Skin of body (tissue), 2 donors: ENCODE results near the gene BLM. TPM values are rescaled to one million over a fixed set of nuclear protein-coding genes. Genes with fewer than 3 reads are reported as not detected.
"Not testable (repeated sequence)": the region's sequence is repeated elsewhere in the genome, so short reads cannot be mapped to it uniquely, and the experiment has no call there.

ENCODE experiments used
- DNase-seq: peaks from one replicate; lab custom pipeline; 2025; lab: John Stamatoyannopoulos, UW
- total RNA-seq: library from RNA; depleted of rRNA; stranded (reverse); fragments of >200 nt; gene quantifications from one replicate; pipeline ENCODE4 v1.2.3, GENCODE V29; 2014

Gene BLM
- total RNA-seq: 6.3 TPM

- DNase-seq: peak; percentile 98
These were observed at the start of gene BLM for GRCh38 chr15:90716976-90717821. TSS of gene BLM (plus strand) at chr15:90717346. CDS start at chr15:90747393, 30,047 bp downstream.

- DNase-seq: not testable (repeated sequence)
These were observed 49.3 kb upstream of the BLM start for GRCh38 chr15:90667755-90668345.

GRCh38 chr15:90670631-90671030 lies 46.5 kb upstream of the BLM start:
- DNase-seq: not testable (repeated sequence)

- no peak for DNase-seq
These were observed 45.9 kb upstream of the BLM start for GRCh38 chr15:90671216-90671615.

DNA sequence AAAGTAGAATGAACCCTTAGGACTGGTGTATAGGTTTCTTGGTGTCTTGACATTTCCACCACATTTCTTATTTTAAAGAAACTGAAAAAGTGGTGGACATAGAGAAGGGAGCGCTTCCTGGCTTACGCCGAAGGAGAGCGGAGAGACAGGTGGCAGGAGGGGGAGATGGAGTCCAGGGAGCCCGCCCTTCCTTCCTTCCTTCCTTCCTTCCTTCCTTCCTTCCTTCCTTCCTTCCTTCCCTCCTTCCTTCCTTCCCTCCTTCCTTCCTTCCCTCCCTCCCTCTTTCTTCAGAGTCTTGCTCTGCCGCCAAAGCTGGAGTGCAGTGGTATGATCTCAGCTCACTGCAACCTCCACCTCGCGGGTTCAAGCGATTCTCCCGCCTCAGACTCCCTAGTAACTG lies 43.8 kb upstream of the BLM start:
- DNase-seq: not testable (repeated sequence)

DNA sequence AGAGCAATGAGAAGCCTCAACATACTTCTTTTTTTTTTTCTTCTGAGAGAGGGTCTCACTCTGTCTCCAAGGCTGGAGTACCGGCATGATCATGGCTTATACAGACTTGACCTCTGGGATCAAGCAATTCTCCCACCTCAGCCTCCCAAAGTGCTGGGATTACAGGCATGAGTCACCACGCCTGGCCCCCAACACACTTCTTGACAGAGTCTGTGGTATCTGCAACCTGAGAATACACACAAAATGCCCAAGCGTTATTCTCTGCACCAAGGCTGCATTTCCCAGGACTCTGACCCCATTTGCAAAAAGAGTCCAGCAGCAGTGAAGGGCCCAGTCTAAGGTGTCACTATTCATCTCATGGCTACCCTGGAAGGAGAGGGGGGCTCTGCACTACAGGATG lies 42.7 kb upstream of the BLM start:
- no peak for DNase-seq

- DNase-seq: no peak
These were observed 41.7 kb upstream of the BLM start for GRCh38 chr15:90675464-90675863.

- no peak for DNase-seq
These were observed 39.0 kb upstream of the BLM start for GRCh38 chr15:90677807-90678790.

GRCh38 chr15:90679959-90680358 lies 37.2 kb upstream of the BLM start:
- no peak for DNase-seq

- DNase-seq: peak; percentile 91
These were observed 36.7 kb upstream of the BLM start for GRCh38 chr15:90680371-90680935.

GRCh38 chr15:90681056-90681455 lies 36.1 kb upstream of the BLM start:
- no peak for DNase-seq

DNA sequence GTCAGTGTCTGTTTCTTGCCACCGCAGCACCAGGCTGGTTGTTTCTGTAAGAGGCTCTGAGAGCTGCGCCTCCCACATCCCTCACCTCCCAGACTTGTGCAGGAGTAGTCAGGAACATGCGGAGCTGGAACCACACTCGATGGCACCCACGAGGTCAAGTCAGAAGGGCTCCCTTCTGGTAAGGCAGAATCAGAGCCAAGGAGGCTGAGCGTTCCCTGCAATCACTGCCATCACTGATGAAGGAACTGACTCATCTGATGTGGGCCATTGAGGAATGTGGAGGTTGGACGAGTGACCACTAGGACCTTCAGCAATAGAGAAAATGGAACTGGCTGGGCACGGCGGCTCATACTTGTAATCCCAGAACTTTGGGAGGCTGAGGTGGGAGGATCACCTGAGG lies 35.7 kb upstream of the BLM start:
- DNase-seq: no peak

DNA sequence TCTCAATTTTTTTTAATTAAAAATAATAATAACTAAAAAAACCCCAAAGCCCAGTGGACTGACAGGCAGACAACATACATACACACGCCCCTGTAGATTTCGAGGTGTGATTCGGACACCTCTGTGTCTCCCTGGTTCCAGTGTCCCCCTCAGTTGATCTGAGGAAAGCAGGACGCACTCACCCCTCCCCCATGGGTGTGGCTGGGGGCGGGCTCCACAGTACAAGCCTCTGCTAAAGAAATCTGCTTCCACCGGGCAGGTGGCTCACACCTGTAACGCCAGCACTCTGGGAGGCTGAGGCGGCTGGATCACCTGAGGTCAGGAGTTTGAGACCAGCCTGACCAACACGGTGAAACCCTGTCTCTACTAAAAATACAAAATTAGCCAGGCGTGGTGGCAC lies 33.8 kb upstream of the BLM start:
- no peak for DNase-seq

- no peak for DNase-seq
These were observed 33.3 kb upstream of the BLM start for GRCh38 chr15:90683876-90684275.

- DNase-seq: no peak
These were observed 32.9 kb upstream of the BLM start for GRCh38 chr15:90684281-90684680.

DNA sequence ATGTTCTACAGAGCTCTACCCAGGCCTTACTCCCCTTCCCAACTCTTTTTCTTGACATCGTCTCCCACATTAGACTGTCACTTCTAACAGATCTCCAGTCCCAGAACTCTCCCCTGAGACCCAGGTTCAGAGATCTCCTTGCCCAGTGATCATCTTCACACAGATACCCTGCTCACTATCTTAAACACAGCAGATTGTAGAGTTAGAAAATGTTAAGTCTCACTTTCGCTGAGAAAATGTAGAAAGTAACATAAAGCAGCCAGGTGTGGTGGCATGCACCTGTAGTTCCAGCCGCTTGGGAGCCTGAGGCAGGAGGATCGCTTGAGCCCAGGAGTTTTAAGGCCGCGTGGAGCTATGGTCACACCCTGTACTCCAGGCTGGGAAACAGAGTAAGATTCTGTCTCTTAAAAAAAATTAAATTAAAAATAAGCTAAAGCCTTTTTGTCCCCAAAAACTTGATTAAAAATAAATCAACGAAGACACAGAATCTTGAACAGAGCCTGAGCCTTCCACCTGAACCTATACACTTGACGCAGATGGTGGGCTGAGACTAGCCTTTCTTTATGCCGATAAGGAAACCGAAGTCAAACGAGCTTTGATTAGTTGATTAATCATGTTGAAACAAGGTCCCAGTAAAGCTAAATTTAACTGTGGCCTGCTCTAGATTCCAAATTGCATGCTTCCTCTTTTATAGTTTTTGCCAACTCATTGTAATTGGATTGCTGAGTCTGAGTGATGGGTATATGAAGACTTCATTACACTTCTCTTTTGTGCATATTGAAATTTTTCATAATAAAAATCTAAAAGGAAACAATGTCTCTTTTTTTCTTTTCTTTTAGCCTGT lies 31.3 kb upstream of the BLM start:
- no peak for DNase-seq

GRCh38 chr15:90686435-90687218 lies 30.5 kb upstream of the BLM start:
- no peak for DNase-seq

DNA sequence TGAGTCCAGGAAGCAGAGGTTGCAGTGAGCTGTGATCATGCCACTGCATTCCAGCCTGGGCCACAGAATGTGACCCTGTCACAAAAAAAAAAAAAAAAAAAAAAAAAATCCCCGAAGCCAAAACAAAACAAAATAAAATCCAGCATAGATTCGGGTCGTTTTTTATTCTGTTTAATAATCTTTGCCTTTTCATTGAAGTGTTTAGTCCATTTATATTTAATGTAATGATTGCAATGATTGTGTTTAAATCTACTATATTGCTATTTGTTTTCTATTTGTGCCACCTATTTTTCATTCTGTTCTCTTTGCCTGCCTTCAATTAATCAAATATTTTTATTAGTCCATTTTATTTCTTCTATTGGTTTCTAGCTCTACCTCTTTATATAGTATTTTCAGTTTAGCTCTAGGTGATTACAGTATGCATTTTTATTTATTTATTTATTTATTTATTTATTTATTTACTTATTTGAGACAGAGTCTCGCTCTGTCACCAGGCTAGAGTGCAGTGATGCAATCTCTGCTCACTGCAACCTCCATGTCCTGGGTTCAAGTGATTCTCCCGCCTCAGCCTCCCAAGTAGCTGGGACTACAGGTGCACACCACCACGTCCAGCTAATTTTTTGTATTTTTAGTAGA lies 27.7 kb upstream of the BLM start:
- DNase-seq: not testable (repeated sequence)

- no peak for DNase-seq
These were observed 26.6 kb upstream of the BLM start for GRCh38 chr15:90690585-90690984.
